IPS DF 6.9 (cell line): ENCODE measurements around the gene TTC21B.

Experiments
- DNase-seq: peaks from one replicate; pipeline ENCODE4 v3.0.0-alpha.2; 2013; ENCODE audit warnings: low read depth, low spot score
- H3K27ac ChIP-seq: one replicate; pipeline ENCODE4 v1.5.1; 2013; ENCODE audit warnings: low read length, control low read depth
- H3K27me3 ChIP-seq: 2 replicates; pipeline ENCODE4 v1.6.1; 2013; ENCODE audit warnings: mild to moderate bottlenecking, low read length; ENCODE audit not compliant: control insufficient read depth, insufficient read depth
- H3K36me3 ChIP-seq: 2 replicates; pipeline ENCODE4 v1.6.1; 2013; ENCODE audit warnings: low read length; ENCODE audit not compliant: control insufficient read depth, insufficient read depth
- H3K4me1 ChIP-seq: 2 replicates; pipeline ENCODE4 v1.6.1; 2013; ENCODE audit warnings: low read length; ENCODE audit not compliant: control insufficient read depth, insufficient read depth
- H3K4me3 ChIP-seq: 2 replicates; pipeline ENCODE4 v1.5.1; 2013; ENCODE audit warnings: mild to moderate bottlenecking, low read length
- H3K9me3 ChIP-seq: 2 replicates; pipeline ENCODE4 v1.6.1; 2013; ENCODE audit warnings: low read length, inconsistent platforms; ENCODE audit not compliant: control insufficient read depth, insufficient read depth
- WGBS: extraction: QIAGEN DNeasy Blood & Tissue Kit; methylation state at CpG from one replicate; pipeline ENCODE4 v1.1.7; 2013; ENCODE audit warnings: mixed read lengths, missing lambda C conversion rate; ENCODE audit not compliant: insufficient read length, insufficient coverage; 5-methylcytosine and 5-hydroxymethylcytosine counted together

The TTC21B gene

DNA sequence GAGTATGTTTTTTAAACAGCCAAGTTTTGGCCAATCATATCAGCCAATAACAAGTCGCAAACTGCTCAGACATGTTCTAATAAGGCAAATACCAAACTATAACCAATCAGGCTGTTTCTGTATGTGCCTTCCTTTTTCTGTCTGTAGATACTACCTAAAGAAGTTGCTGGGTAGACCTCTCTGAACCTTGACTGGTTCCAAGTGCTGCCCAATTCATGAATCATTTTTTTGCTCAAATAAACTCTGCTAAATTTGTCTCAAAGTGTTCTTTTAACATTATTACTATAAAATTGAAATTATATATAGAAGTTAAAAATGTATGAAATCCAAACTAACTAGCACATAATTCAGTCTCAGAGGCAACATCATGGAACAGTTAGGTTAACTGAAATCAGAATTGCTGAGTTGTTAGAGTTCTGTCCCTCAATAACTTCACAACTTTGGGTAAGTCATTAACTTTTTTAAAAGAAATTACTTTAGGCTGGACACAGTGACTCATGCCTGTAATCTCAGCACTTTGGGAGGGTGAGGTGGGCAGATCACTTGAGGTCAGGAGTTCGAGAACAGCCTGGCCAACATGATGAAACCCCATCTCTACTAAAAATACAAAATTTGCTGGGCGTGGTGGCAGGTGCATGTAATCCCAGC, 4.9 kb upstream of the TTC21B start:
- no peak for DNase-seq
- H3K4me1 ChIP-seq, result no peaks in the 10 kb centered on the region
- peaks cover 2% of the 10 kb centered on the region; the same call in 1 of the 2 replicates for H3K36me3 ChIP-seq
- no peaks in the 10 kb centered on the region for H3K9me3 ChIP-seq
- no peaks in the 10 kb centered on the region for H3K27me3 ChIP-seq
- no CpG with 5 or more reads among the region's 3 CpGs for whole genome bisulfite sequencing
- no peak overlapping the region for H3K27ac ChIP-seq
- H3K4me3 ChIP-seq, result no peak overlapping the region

DNA sequence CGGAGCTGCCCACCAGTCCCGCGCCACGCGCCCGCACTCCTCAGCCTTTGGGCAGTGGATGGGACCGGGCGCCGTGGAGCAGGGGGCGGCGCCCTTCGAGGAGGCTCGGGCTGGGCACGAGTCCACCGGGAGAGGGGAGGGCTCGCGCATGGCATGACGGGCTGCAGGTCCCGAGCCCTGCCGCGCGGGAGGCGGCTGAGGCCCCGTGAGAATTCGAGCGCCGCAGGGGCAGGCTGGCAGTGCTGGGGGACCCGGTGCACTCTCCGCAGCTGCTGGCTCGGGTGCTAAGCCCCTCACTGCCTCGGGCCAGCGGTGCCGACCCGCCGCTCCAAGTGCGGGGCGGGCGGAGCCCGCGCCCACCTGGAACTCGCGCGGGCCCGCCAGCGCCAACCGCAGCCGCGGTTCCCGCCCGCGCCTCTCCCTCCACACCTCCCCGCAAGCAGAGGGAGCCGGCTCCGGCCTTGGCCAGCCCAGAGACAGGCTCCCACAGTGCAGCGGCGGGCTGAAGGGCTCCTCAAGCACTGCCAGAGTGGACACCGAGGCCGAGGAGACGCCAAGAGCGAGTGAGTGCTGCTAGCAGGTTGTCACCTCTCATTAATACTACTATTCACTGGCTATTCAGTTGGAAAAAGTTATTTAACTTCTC, 3.6 kb upstream of the TTC21B start:
- WGBS, result no CpG with 5 or more reads among the region's 60 CpGs
- H3K27me3 ChIP-seq, result no peaks in the 10 kb centered on the region
- H3K27ac ChIP-seq, result no peak overlapping the region
- H3K4me3 ChIP-seq, result no peak overlapping the region
- H3K36me3 ChIP-seq, result peaks cover 2% of the 10 kb centered on the region; the same call in 1 of the 2 replicates
- no peak for DNase-seq
- no peaks in the 10 kb centered on the region for H3K9me3 ChIP-seq
- H3K4me1 ChIP-seq, result no peaks in the 10 kb centered on the region

DNA sequence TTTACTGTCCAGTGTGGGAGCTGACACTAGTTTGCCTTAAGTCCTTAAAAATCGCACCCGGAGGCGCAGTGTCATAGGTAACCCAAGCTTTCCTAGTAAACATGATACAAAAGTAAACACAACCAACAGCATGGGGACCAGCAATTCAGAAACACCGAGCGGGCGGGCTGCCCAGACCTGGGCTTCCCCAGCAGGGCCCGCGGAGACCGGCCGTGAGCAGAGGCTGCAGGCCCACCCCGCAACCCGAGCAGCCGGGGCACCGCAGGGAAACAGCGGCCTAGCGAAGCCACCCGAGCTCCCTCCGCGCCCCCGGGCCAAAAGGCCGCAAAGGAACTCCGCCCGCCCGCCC, 296 bp downstream of the TTC21B start:
- Histone ChIP-seq H3K4me1 (no peaks in the 10 kb centered on the region), H3K27ac (no peak overlapping the region), H3K27me3 (no peaks in the 10 kb centered on the region), H3K9me3 (no peaks in the 10 kb centered on the region), H3K4me3 (peak overlapping the region; percentile 75), H3K36me3 (peaks cover 2% of the 10 kb centered on the region; the same call in 1 of the 2 replicates)
- no CpG with 5 or more reads among the region's 24 CpGs for WGBS
- no peak for DNase-seq

DNA sequence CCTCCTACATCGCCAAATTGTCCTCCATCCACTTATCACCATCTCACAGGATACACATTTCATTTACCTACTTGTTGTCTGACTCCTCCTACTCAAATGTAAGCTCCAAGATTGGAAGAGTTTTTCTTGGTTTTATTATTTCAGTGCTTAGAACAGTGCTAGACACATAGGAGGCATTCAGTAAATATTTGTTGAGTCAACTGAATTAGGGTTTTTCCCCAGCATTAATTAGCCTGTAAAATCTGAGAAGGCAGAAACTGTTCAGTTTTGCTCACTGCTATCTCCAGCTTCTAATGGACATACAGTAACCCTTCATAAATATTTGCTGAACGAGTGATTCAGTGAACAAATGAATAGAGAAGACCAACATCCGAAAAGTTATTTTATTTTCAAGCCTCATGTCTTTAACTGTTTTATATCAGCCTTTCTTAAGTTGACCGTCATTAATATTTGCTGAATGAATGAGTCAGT, 800 bp downstream of the TTC21B start:
- Histone ChIP-seq H3K36me3 (peaks cover 2% of the 10 kb centered on the region; the same call in 1 of the 2 replicates), H3K4me3 (peak overlapping the region; percentile 75; the same call in 1 of the 2 replicates), H3K9me3 (no peaks in the 10 kb centered on the region), H3K27ac (no peak overlapping the region), H3K4me1 (no peaks in the 10 kb centered on the region), H3K27me3 (no peaks in the 10 kb centered on the region)
- WGBS, result no CpG with 5 or more reads among the region's 4 CpGs
- no peak for DNase-seq

DNA sequence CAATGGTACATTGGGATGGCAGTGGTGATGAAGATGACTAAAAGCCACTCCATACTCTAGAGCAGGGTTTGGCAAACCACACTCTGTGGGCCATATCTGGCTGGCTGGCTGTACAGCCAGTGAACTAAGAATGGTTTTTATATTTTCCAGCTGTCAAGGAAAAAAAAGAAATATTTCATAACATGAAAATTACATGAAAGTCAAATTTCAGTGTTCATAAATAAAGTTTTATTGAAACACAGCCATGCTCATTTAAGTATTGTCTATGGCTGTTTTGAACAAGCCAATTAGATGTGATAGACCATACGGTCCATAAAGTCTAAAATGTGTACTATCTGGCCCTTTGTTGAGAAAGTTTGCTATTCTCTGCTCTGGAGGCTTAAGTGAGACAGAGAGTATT, 1.5 kb downstream of the TTC21B start:
- no peak for DNase-seq
- H3K36me3 ChIP-seq, result peaks cover 2% of the 10 kb centered on the region; the same call in 1 of the 2 replicates
- no peaks in the 10 kb centered on the region for H3K4me1 ChIP-seq
- no peak overlapping the region for H3K4me3 ChIP-seq
- H3K27ac ChIP-seq, result no peak overlapping the region
- WGBS, result no CpG with 5 or more reads among the region's 1 CpG
- H3K9me3 ChIP-seq, result no peaks in the 10 kb centered on the region
- H3K27me3 ChIP-seq, result no peaks in the 10 kb centered on the region

DNA sequence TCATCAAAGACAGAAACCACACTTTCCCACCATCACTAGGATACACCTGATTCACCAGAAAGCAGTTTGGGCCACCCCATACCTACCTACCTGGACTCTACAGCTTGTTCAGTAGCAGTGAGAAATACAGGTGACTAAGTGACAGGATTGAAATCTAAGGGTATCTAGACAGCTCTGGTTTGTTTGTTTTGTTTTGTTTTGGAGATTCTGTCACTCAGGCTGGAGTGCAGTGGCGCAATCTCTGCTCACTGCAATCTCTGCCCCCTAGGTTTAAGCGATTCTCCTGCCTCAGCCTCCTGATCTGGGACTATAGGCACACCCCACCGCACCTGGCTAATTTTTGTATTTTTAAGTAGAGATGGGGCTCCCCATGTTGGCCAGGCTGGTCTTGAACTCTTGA, 3.1 kb downstream of the TTC21B start:
- no peak for DNase-seq
- Histone ChIP-seq H3K4me3 (no peak overlapping the region), H3K27ac (no peak overlapping the region), H3K36me3 (no peaks in the 10 kb centered on the region), H3K27me3 (no peaks in the 10 kb centered on the region), H3K9me3 (no peaks in the 10 kb centered on the region), H3K4me1 (no peaks in the 10 kb centered on the region)
- no CpG with 5 or more reads among the region's 3 CpGs for WGBS

DNA sequence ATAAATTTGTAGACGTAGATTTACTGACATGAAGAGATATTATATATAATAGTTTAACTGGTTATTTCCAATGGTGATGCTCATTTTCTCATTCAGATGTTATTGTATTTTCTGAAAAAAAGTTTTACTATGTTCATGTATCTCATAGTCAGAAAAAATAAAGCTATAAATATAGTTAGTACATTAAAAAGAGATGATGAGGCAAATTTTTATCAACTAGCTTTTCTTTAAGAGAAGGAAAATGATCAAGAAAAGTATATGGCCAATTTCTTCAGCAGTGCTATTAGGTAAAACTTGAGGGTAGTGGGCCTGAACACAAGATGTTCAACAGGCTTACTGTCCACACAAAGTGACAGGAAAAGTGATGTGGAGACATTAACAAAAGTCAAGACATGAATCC, 11.7 kb downstream of the TTC21B start:
- Histone ChIP-seq H3K27ac (no peak overlapping the region), H3K4me3 (no peak overlapping the region), H3K4me1 (no peaks in the 10 kb centered on the region), H3K27me3 (no peaks in the 10 kb centered on the region), H3K36me3 (peaks cover 2% of the 10 kb centered on the region; the same call in 1 of the 2 replicates), H3K9me3 (no peaks in the 10 kb centered on the region)
- WGBS, result no CpG with 5 or more reads among the region's 1 CpG
- DNase-seq, result no peak

DNA sequence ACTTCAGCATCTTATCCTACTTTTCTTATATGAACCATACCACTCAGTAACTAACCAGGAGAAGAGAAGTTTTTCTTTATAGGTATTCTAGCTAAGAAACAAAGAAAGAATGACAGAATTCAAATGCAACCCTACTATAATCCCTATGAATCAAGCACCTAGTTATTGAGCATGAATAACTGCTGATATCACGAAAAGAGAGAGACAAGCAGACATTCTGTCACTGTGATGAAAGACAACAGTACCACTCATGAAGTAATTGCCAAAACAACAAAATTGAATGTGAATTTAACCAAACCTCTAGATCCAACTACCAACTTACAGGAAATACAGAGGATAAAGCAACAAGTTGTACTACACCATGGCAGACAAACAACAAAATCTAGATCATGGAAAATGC, 15.3 kb downstream of the TTC21B start:
- H3K27ac ChIP-seq, result no peak overlapping the region
- no peak for DNase-seq
- H3K36me3 ChIP-seq, result peaks cover 2% of the 10 kb centered on the region; the same call in 1 of the 2 replicates
- H3K4me3 ChIP-seq, result no peak overlapping the region
- no peaks in the 10 kb centered on the region for H3K4me1 ChIP-seq
- H3K9me3 ChIP-seq, result no peaks in the 10 kb centered on the region
- H3K27me3 ChIP-seq, result no peaks in the 10 kb centered on the region
- WGBS, result no CpG with 5 or more reads among the region's 1 CpG

DNA sequence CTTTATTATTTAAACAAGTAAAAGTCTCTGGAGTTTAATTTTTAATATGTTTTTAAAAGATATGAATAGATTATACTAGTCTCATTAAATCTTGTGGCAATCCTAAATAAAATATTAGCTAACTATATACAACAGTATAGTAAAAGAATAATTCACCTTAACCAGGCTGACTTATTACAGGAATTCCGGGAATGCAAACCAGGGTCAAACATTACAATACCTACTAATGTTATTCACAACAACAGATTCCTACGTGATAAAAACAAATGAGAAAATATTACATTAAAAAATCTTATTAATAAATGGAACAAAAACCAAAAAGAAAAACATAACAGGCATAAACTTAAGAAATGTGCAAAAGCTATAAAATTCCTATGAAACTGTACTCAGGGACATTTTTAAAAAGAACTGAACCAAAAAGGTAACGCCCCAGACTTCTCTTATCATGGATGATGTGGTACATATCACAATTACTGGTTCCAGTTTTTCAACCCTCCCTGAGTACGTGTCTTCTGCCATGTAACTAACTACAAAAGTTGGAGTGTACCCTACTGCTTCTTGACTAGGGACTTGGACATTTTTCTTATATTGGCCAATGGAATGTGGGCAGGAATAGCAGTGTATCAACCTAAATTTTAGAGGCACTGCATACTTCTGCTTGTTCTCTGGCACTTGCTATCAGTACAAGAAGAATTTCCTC, 20.2 kb downstream of the TTC21B start:
- H3K36me3 ChIP-seq, result no peaks in the 10 kb centered on the region; the same call in 1 of the 2 replicates
- H3K4me3 ChIP-seq, result no peak overlapping the region
- DNase-seq, result no peak
- H3K27ac ChIP-seq, result no peak overlapping the region
- WGBS, result no CpG with 5 or more reads among the region's 4 CpGs
- no peaks in the 10 kb centered on the region for H3K27me3 ChIP-seq
- no peaks in the 10 kb centered on the region for H3K4me1 ChIP-seq
- H3K9me3 ChIP-seq, result no peaks in the 10 kb centered on the region

DNA sequence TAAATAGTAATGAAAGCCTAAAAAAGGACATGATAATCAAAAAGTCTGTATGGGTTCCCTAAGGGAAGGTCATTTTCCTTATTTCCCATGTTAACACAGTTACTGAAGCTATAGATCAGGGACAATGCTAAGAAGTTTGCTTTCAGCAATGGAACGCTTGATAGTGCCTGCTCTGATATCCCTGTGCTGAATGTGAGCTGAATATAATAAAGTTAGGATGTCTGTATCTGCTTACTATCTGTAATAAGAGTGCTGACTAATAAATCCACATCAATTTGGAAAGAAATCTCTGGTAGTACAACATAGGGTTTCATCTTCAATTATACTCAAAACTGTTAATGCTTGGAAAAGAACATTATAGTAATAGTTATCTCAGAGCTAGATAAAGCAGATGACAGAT, 25.8 kb downstream of the TTC21B start:
- Histone ChIP-seq H3K27me3 (no peaks in the 10 kb centered on the region), H3K27ac (no peak overlapping the region), H3K4me3 (no peak overlapping the region), H3K36me3 (peaks cover 3% of the 10 kb centered on the region; the same call in 1 of the 2 replicates), H3K4me1 (no peaks in the 10 kb centered on the region), H3K9me3 (no peaks in the 10 kb centered on the region)
- no peak for DNase-seq
- WGBS, result no CpG with 5 or more reads among the region's 1 CpG
